Measurements from ENCODE around the gene CYP2U1. TPM values are rescaled to one million over a fixed set of nuclear protein-coding genes. Genes with fewer than 3 reads are reported as not detected.

The CYP2U1 gene
- total RNA-seq, 1 experiment from 2014 or later: 1.2 TPM

GRCh38 chr4:107916623-107917022, 14.7 kb upstream of the CYP2U1 start:
- POLR2A ChIA-PET: no interaction called here
- ATAC-seq (no peak), DNase-seq (ENCODE audit: low read depth, low spot score) (no peak)
- TF ChIP-seq TCF7L2 (IDR thresholded peaks at IDR 0.05; ENCODE audit: low read depth, low read length) (no peak), REST (IDR thresholded peaks at IDR 0.05; ENCODE audit: insufficient read depth in 1 of 2, low read depth in 2 of 2, low read length in 1 of 2) (no peak), POLR2AphosphoS5 (IDR thresholded peaks at IDR 0.05; ENCODE audit: low read depth, low read length) (no peak), SIN3A (IDR thresholded peaks at IDR 0.05; ENCODE audit: borderline replicate concordance, insufficient read depth, low read depth, low read length) (no peak)
- TF ChIP-seq, protein P1, sequence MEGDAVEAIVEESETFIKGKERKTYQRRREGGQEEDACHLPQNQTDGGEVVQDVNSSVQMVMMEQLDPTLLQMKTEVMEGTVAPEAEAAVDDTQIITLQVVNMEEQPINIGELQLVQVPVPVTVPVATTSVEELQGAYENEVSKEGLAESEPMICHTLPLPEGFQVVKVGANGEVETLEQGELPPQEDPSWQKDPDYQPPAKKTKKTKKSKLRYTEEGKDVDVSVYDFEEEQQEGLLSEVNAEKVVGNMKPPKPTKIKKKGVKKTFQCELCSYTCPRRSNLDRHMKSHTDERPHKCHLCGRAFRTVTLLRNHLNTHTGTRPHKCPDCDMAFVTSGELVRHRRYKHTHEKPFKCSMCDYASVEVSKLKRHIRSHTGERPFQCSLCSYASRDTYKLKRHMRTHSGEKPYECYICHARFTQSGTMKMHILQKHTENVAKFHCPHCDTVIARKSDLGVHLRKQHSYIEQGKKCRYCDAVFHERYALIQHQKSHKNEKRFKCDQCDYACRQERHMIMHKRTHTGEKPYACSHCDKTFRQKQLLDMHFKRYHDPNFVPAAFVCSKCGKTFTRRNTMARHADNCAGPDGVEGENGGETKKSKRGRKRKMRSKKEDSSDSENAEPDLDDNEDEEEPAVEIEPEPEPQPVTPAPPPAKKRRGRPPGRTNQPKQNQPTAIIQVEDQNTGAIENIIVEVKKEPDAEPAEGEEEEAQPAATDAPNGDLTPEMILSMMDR (IDR thresholded peaks at IDR 0.05): no peak
- no TSS peak for BruUV-seq (replicated peaks)
- Histone ChIP-seq H3K27ac (ENCODE audit: low read length) (no peak overlapping the region), H3K27me3 (ENCODE audit: control insufficient read depth, insufficient read depth, low read length) (no peaks in the 10 kb centered on the region), H3K9me3 (ENCODE audit: control insufficient read depth, insufficient read depth, low read depth, low read length) (0 out of 2 replicates have a peak, but pooled peaks cover 5% of the 10 kb centered on the region), H3K4me3 (ENCODE audit: low read depth in 2 of 2, low read length in 2 of 2) (no peak overlapping the region), H3K4me1 (ENCODE audit: control insufficient read depth, insufficient read depth, low read length) (no peaks in the 10 kb centered on the region), H3K36me3 (ENCODE audit: control insufficient read depth, insufficient read depth, low read length) (no peaks in the 10 kb centered on the region)
- intact Hi-C loops (cut with micrococcal nuclease; ENCODE audit: unreplicated experiment) (no loop called here), in situ Hi-C loops (cut with HindIII; ENCODE audit: low pct_unique_long_range_greater_than_20kb, low sequenced_read_pairs) (no loop called here)
- CTCF ChIA-PET: no interaction called here

DNA sequence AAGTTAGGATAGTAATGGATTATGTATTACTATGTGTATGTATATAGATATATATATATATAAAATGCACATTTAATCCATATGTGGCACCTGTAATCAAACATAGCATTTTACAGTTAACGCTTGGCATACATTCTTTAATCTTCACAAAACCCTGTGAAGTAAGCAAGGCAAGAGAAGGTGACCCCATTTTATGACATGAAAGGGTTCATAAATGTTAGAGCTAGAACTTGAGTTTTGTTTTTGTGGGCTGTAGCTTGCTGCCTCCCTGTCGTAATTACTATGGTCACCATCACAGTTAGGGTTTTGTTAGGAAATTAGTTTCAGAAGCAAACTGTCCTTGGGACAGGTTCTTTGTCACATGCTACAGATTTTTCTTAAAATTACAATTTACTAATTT, 13.8 kb upstream of the CYP2U1 start:
- H3K27me3 ChIP-seq (ENCODE audit: control insufficient read depth, insufficient read depth, low read length): no peaks in the 10 kb centered on the region
- no peaks in the 10 kb centered on the region for H3K4me1 ChIP-seq (ENCODE audit: control insufficient read depth, insufficient read depth, low read length)
- ChIA-PET POLR2A (interaction anchor here (0.7 kb wide), 1 partner anchor 301 kb away, joined by 3 read pairs; no protein-coding TSS in a partner anchor), CTCF (no interaction called here)
- in situ Hi-C loops (cut with HindIII; ENCODE audit: low pct_unique_long_range_greater_than_20kb, low sequenced_read_pairs): no loop called here
- no peak overlapping the region for H3K27ac ChIP-seq (ENCODE audit: low read length)
- ATAC-seq: no peak
- H3K9me3 ChIP-seq (ENCODE audit: control insufficient read depth, insufficient read depth, low read depth, low read length): 0 out of 2 replicates have a peak, but pooled peaks cover 5% of the 10 kb centered on the region
- DNase-seq (ENCODE audit: low read depth, low spot score): no peak
- BruUV-seq (replicated peaks): no TSS peak
- intact Hi-C loops (cut with micrococcal nuclease; ENCODE audit: unreplicated experiment): no loop called here
- TF ChIP-seq POLR2AphosphoS5 (IDR thresholded peaks at IDR 0.05; ENCODE audit: low read depth, low read length): no peak
- TF ChIP-seq, protein P1 (IDR thresholded peaks at IDR 0.05): no peak
- TF ChIP-seq REST (IDR thresholded peaks at IDR 0.05; ENCODE audit: insufficient read depth in 1 of 2, low read depth in 2 of 2, low read length in 1 of 2): no peak
- TF ChIP-seq TCF7L2 (IDR thresholded peaks at IDR 0.05; ENCODE audit: low read depth, low read length): no peak
- no peak for TF ChIP-seq SIN3A (IDR thresholded peaks at IDR 0.05; ENCODE audit: borderline replicate concordance, insufficient read depth, low read depth, low read length)
- H3K36me3 ChIP-seq (ENCODE audit: control insufficient read depth, insufficient read depth, low read length): no peaks in the 10 kb centered on the region
- H3K4me3 ChIP-seq (ENCODE audit: low read depth in 2 of 2, low read length in 2 of 2): no peak overlapping the region

Data from Panc1 (cell line).